Stromal cell of bone marrow (primary cell): ENCODE data around the gene EN1.

Experiments used
- DNase-seq: peaks from one replicate; pipeline ENCODE4 v3.0.0-alpha.2; 2012; ENCODE audit warnings: low read depth

Gene EN1

GRCh38 chr2:118817469-118817868 is 30.0 kb downstream of the EN1 start:
- no peak for DNase-seq

GRCh38 chr2:118816669-118817068 is 30.8 kb downstream of the EN1 start:
- no peak for DNase-seq

GRCh38 chr2:118815731-118816130 is 31.7 kb downstream of the EN1 start:
- DNase-seq: no peak

GRCh38 chr2:118815314-118815713 is 32.1 kb downstream of the EN1 start:
- no peak for DNase-seq

- no peak for DNase-seq
These were observed 33.1 kb downstream of the EN1 start for GRCh38 chr2:118814368-118814767.

GRCh38 chr2:118813601-118814339 is 33.7 kb downstream of the EN1 start:
- no peak for DNase-seq

GRCh38 chr2:118813111-118813510 is 34.3 kb downstream of the EN1 start:
- DNase-seq: no peak

- DNase-seq: no peak
These were observed 34.9 kb downstream of the EN1 start for GRCh38 chr2:118812552-118812951.

- no peak for DNase-seq
These were observed 35.8 kb downstream of the EN1 start for GRCh38 chr2:118811514-118812115.

GRCh38 chr2:118810766-118811165 is 36.7 kb downstream of the EN1 start:
- DNase-seq: no peak

GRCh38 chr2:118808429-118808809 is 39.0 kb downstream of the EN1 start:
- DNase-seq: no peak

- DNase-seq: no peak
These were observed 39.6 kb downstream of the EN1 start for GRCh38 chr2:118807668-118808428.

- DNase-seq: no peak
These were observed 40.4 kb downstream of the EN1 start for GRCh38 chr2:118806797-118807667.

GRCh38 chr2:118805064-118805690 is 42.3 kb downstream of the EN1 start:
- DNase-seq: no peak

GRCh38 chr2:118803012-118803411 is 44.4 kb downstream of the EN1 start:
- no peak for DNase-seq

- DNase-seq: no peak
These were observed 46.3 kb downstream of the EN1 start for GRCh38 chr2:118801151-118801550.

GRCh38 chr2:118800736-118801135 is 46.7 kb downstream of the EN1 start:
- DNase-seq: no peak

GRCh38 chr2:118794546-118794945 is 52.9 kb downstream of the EN1 start:
- no peak for DNase-seq
